Measurements from ENCODE around the gene ACY1. TPM values are rescaled to one million over a fixed set of nuclear protein-coding genes. Genes with fewer than 3 reads are reported as not detected.

Gene ACY1
- polyA plus RNA-seq, 1 experiment: 55.7 TPM

DNA sequence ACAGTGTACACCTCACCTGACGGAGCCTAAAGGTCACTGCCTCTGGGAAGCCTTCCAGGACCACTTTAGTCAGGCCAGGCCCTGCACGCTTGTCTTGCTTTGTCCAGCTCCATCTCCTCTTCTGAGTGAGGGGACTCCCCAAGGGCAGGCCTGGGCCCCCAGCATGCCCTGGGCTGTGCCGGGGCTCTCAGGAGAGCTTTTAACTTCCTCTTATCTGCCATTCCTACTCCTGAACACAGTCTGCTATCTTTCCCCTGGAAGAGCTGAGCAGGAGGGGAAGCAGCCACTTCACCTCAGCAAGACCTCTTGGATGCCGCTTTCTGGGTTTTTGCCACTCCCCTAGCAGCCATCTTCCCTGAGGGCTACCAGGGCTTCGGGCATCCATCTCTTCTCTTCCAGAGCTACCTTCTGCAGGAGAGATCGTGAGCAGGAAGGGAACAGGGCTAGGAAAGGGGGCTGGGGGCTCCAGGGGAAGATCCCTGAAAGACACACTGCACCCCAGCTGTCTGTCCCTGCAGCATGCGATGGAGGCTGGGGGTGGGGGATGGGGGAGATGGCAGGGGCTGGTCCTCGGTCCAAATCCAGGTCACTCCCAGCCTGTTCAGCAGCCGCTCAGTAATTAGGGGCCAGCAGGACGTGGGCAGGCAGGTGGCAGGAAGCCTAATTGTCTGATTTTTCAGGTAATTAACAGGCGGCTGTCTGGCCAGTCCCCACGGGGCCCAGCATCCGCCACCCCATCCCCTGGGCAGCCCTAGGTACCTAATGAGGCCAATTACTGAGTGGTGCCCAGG, 32.3 kb downstream of the ACY1 start:
- Histone ChIP-seq H3K4me3 (ENCODE audit: low read depth, low read length) (no peak overlapping the region), H3K36me3 (ENCODE audit: control insufficient read depth, insufficient read depth, low read length) (no peaks in the 10 kb centered on the region), H3K27me3 (ENCODE audit: control insufficient read depth, insufficient read depth, low read length) (no peaks in the 10 kb centered on the region)
- POLR2A ChIA-PET: no interaction called here
- CTCF ChIA-PET: interaction anchor here (0.6 to 2.9 kb wide), 4 partner anchors 10 to 107 kb away, joined by 4 to 26 read pairs (median 6); no protein-coding TSS in a partner anchor
- TF ChIP-seq, protein P1, sequence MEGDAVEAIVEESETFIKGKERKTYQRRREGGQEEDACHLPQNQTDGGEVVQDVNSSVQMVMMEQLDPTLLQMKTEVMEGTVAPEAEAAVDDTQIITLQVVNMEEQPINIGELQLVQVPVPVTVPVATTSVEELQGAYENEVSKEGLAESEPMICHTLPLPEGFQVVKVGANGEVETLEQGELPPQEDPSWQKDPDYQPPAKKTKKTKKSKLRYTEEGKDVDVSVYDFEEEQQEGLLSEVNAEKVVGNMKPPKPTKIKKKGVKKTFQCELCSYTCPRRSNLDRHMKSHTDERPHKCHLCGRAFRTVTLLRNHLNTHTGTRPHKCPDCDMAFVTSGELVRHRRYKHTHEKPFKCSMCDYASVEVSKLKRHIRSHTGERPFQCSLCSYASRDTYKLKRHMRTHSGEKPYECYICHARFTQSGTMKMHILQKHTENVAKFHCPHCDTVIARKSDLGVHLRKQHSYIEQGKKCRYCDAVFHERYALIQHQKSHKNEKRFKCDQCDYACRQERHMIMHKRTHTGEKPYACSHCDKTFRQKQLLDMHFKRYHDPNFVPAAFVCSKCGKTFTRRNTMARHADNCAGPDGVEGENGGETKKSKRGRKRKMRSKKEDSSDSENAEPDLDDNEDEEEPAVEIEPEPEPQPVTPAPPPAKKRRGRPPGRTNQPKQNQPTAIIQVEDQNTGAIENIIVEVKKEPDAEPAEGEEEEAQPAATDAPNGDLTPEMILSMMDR (IDR thresholded peaks at IDR 0.05; ENCODE audit: insufficient read depth, low read depth, low read length): no peak
- DNase-seq (ENCODE audit: low read depth): no peak

DNA sequence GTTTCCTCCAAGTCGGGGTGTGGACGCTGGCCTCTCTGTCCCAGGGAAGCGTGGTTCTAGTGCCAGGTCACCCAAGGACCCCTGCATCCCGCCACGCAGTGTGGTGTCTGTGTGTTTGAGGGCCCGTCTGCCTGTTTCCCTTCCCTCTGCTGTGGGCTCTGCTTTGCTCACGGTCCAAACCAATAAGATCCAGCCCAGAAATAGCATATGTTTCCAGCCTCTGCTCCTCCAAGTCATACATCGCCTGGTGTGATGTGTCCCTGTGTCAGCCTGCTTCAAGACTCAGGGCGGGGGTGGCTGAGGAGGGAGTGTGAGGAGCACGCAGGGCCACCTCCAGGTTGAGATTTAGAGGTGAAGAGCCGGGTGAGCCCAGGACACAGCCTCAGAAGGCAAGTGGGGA, 34.3 kb downstream of the ACY1 start:
- DNase-seq (ENCODE audit: low read depth): no peak
- POLR2A ChIA-PET: no interaction called here
- CTCF ChIA-PET: interaction anchor here (1.6 kb wide), 1 partner anchor 13 kb away, joined by 7 read pairs; no protein-coding TSS in a partner anchor
- Histone ChIP-seq H3K4me3 (ENCODE audit: low read depth, low read length) (no peak overlapping the region), H3K27me3 (ENCODE audit: control insufficient read depth, insufficient read depth, low read length) (no peaks in the 10 kb centered on the region), H3K36me3 (ENCODE audit: control insufficient read depth, insufficient read depth, low read length) (no peaks in the 10 kb centered on the region)
- TF ChIP-seq, protein P1 (IDR thresholded peaks at IDR 0.05; ENCODE audit: insufficient read depth, low read depth, low read length): no peak

DNA sequence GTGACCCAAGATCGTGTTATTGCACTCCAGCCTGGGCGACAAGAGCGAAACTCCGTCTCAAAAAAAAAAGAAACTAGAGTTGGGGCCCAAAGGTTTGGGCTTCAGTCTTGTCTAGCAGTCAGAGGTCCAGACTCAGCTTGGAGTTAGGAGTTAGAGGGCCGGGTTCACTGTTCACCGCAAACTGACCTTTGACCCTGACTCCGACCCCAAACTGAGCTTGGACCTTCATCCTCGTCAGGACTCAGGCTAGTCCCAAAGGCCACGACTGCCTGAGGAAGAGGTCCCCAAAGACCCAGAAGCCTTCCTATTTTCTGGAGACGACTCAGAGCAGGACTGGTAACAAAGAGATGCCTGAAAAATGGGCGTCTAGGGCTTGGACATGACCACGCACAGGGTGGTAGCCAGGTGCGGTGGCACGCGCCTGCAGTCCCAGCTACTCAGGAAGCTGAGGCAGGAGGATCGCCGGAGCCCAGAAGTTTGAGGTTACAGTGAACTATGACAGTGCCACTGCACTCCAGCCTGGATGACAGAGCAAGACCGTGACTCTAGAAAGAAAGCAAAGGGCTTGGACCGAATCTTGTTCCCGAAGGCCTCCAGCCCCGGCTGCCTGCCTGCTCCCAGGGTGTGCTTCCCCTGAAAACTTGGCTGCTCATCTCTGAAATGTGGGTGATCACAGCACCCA, 35.1 kb downstream of the ACY1 start:
- TF ChIP-seq, protein P1 (IDR thresholded peaks at IDR 0.05; ENCODE audit: insufficient read depth, low read depth, low read length): no peak
- no peak for DNase-seq (ENCODE audit: low read depth)
- H3K27me3 ChIP-seq (ENCODE audit: control insufficient read depth, insufficient read depth, low read length): no peaks in the 10 kb centered on the region
- no peaks in the 10 kb centered on the region for H3K36me3 ChIP-seq (ENCODE audit: control insufficient read depth, insufficient read depth, low read length)
- ChIA-PET POLR2A (no interaction called here), CTCF (interaction anchor here (0.6 to 2.2 kb wide), 2 partner anchors 16 to 124 kb away, joined by 3 to 6 read pairs; no protein-coding TSS in a partner anchor)
- H3K4me3 ChIP-seq (ENCODE audit: low read depth, low read length): no peak overlapping the region

DNA sequence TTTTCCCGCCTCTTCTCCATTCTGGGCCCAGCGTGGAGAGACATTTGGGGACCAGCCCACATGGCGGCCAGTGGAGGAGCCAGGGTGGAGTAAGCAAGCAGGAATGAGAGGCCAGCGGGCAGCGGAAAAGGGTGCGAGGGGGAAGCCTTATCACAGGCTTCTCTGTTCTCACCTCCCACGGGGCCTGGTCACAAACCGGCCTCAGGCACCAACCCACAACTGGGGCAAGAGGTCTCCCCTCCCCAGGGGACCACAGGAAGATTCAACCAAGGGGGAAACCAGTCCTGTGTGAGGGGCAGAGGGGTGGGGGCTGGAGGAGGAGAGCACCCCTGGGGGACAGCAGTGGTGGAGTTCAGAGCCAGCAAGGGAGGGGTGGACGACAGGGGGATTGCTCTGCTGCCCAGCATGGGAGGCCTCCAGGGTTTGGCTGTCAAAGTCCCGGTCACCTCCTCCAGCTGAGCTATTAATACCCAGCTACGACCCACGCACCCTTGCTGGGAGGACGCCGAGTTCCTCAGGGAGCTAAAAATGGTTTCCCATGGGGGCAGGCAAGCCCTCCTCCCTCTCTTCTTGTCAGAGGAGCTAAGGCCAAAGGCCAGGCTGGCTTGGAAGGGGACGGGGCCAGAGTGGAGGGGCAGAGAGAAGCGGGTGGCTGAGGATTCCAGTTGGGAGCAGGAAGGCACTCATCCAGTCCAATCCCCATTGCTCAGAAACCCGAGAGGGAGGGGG, 36.2 kb downstream of the ACY1 start:
- Histone ChIP-seq H3K27me3 (ENCODE audit: control insufficient read depth, insufficient read depth, low read length) (no peaks in the 10 kb centered on the region), H3K36me3 (ENCODE audit: control insufficient read depth, insufficient read depth, low read length) (no peaks in the 10 kb centered on the region), H3K4me3 (ENCODE audit: low read depth, low read length) (no peak overlapping the region)
- no peak for DNase-seq (ENCODE audit: low read depth)
- ChIA-PET CTCF (interaction anchor here (0.6 to 2.2 kb wide), 3 partner anchors 17 to 123 kb away, joined by 3 to 7 read pairs (median 6); no protein-coding TSS in a partner anchor), POLR2A (no interaction called here)
- TF ChIP-seq, protein P1 (IDR thresholded peaks at IDR 0.05; ENCODE audit: insufficient read depth, low read depth, low read length): no peak

DNA sequence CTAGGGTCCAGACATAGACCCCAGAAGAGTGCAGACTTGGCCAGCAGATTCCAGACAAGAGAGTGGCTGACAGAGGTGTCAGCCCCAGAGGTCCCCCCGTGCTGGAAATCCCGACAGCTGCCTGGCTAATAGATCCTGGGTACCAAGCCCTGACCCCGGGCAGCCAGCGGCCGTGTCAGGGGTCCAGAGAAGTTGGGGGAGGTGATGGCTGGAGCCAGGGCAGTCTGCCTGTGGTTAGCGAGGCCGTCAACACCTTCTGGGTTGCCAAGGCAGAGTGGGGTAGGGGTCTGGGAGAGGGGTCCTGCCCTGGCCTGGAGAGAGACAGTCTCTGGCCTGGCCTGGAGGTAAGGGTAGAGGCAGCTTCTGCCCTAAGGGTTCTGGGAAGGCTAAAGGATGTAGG, 37.5 kb downstream of the ACY1 start:
- Histone ChIP-seq H3K27me3 (ENCODE audit: control insufficient read depth, insufficient read depth, low read length) (no peaks in the 10 kb centered on the region), H3K36me3 (ENCODE audit: control insufficient read depth, insufficient read depth, low read length) (no peaks in the 10 kb centered on the region), H3K4me3 (ENCODE audit: low read depth, low read length) (no peak overlapping the region)
- TF ChIP-seq, protein P1 (IDR thresholded peaks at IDR 0.05; ENCODE audit: insufficient read depth, low read depth, low read length): no peak
- no peak for DNase-seq (ENCODE audit: low read depth)
- CTCF ChIA-PET: interaction anchor here (1.2 to 1.9 kb wide), 4 partner anchors 17 to 122 kb away, joined by 3 to 7 read pairs (median 4); no protein-coding TSS in a partner anchor
- POLR2A ChIA-PET: no interaction called here
